ENCODE measurements around the gene RNU6-9.
A peak's percentile ranks its signal among the peaks of the same experiment; 100 is the strongest.

The RNU6-9 gene

DNA sequence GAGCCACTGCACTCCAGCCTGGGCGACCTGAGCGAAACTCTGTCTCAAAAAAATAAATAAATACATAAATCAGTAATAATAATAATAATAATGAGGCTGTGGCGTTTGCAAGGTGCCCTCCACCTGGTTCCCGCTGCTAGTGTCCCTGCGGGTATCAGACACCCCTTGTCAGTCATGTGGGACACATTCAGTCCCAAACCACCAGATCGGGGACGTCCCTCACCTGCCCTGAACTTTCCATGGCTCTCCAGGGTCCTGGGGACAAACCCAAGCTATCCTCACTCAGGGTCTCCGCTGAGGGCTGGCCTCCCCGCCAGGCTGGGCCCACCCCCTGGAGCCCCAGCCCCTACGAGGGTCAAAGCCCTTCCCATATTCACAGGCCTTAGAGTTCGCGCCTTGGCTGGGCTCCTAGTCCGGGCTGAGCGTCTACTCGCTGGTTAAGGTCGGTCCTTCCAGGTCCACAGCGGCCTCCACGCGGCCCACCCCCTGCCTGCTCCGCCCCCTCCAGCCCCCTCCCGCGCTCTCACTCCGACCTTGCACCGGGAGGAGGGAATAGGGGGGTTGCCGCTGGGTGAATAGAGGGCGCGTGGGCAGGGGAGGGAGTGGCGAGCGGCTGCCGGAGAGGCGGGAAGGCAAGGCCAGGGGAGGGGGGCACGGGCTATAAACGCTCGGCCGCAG is 23.5 kb downstream of the RNU6-9 start:
- DNase-seq (ENCODE audit: low read depth, low spot score): no peak
- H3K27ac ChIP-seq: no peak overlapping the region

- no peak for DNase-seq (ENCODE audit: low read depth, low spot score)
- H3K27ac ChIP-seq: no peak within 1 kb of the TSS
These were observed 24.3 kb downstream of the RNU6-9 start, which contains the start of gene KISS1R for GRCh38 chr19:917323-918151. Gene KISS1R, plus strand, starts transcription at chr19:917333. Its CDS starts 170 bp downstream, at chr19:917503.

DNA sequence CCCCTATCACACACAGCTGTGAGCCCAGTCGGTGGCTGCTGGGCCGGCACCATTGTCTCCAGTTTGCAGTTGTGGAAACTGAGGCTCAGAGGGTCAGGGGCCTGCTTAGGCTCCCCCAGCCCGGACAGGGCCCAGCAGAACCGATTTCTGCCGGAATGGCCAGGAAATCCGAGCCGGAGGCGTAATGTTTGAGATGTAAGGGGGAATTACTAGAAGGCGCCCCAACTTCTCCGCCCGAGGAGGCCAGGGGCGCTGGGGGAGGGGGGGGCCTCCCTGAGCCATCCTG is 24.8 kb downstream of the RNU6-9 start:
- DNase-seq (ENCODE audit: low read depth, low spot score): no peak
- H3K27ac ChIP-seq: no peak overlapping the region

- DNase-seq (ENCODE audit: low read depth, low spot score): no peak
- no peak overlapping the region for H3K27ac ChIP-seq
These were observed 25.4 kb downstream of the RNU6-9 start for GRCh38 chr19:918481-919198.

- DNase-seq (ENCODE audit: low read depth, low spot score): no peak
- H3K27ac ChIP-seq: no peak overlapping the region
These were observed 26.1 kb downstream of the RNU6-9 start for GRCh38 chr19:919199-920050.

DNA sequence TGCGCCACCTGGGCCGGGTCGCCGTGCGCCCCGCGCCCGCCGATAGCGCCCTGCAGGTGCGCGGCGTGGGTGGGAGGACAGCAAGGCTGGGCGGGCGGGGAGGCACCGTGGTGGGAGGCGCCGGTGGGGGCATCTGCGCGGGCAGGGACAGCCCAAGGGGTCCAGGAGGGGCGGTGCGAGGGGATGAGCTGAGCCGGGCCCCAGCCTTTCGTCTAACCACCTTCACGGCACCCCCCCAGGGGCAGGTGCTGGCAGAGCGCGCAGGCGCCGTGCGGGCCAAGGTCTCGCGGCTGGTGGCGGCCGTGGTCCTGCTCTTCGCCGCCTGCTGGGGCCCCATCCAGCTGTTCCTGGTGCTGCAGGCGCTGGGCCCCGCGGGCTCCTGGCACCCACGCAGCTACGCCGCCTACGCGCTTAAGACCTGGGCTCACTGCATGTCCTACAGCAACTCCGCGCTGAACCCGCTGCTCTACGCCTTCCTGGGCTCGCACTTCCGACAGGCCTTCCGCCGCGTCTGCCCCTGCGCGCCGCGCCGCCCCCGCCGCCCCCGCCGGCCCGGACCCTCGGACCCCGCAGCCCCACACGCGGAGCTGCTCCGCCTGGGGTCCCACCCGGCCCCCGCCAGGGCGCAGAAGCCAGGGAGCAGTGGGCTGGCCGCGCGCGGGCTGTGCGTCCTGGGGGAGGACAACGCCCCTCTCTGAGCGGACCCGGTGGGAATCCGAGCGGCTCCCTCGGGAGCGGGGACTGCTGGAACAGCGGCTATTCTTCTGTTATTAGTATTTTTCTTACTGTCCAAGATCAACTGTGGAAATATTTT is 27.0 kb downstream of the RNU6-9 start:
- no peak overlapping the region for H3K27ac ChIP-seq
- DNase-seq (ENCODE audit: low read depth, low spot score): no peak

GRCh38 chr19:924553-925086 is 31.3 kb downstream of the RNU6-9 start:
- DNase-seq (ENCODE audit: low read depth, low spot score): no peak
- no peak overlapping the region for H3K27ac ChIP-seq

- peak overlapping the region; percentile 72 for H3K27ac ChIP-seq
- DNase-seq (ENCODE audit: low read depth, low spot score): no peak
These were observed 31.8 kb downstream of the RNU6-9 start for GRCh38 chr19:925087-925525.

- no peak for DNase-seq (ENCODE audit: low read depth, low spot score)
These were observed 32.4 kb downstream of the RNU6-9 start, which contains the start of gene ARID3A for GRCh38 chr19:925526-926322. Gene ARID3A, plus strand, starts transcription at chr19:926035. Its CDS starts 3,494 bp downstream, at chr19:929529.

GRCh38 chr19:926323-926588 is 33.0 kb downstream of the RNU6-9 start:
- no peak for DNase-seq (ENCODE audit: low read depth, low spot score)
- peak overlapping the region; percentile 72 for H3K27ac ChIP-seq

More at GRCh38 chr19:925526-926322, 32.4 kb downstream of the RNU6-9 start, which contains the start of gene ARID3A:
- H3K27ac ChIP-seq: peak within 1 kb of the TSS; percentile 72

GRCh38 chr19:926589-927350 is 33.5 kb downstream of the RNU6-9 start:
- peak overlapping the region; percentile 72 for H3K27ac ChIP-seq
- DNase-seq (ENCODE audit: low read depth, low spot score): no peak

GRCh38 chr19:927351-927779 is 34.1 kb downstream of the RNU6-9 start:
- no peak overlapping the region for H3K27ac ChIP-seq
- DNase-seq (ENCODE audit: low read depth, low spot score): no peak

GRCh38 chr19:927780-928401 is 34.6 kb downstream of the RNU6-9 start:
- DNase-seq (ENCODE audit: low read depth, low spot score): no peak
- H3K27ac ChIP-seq: no peak overlapping the region

DNA sequence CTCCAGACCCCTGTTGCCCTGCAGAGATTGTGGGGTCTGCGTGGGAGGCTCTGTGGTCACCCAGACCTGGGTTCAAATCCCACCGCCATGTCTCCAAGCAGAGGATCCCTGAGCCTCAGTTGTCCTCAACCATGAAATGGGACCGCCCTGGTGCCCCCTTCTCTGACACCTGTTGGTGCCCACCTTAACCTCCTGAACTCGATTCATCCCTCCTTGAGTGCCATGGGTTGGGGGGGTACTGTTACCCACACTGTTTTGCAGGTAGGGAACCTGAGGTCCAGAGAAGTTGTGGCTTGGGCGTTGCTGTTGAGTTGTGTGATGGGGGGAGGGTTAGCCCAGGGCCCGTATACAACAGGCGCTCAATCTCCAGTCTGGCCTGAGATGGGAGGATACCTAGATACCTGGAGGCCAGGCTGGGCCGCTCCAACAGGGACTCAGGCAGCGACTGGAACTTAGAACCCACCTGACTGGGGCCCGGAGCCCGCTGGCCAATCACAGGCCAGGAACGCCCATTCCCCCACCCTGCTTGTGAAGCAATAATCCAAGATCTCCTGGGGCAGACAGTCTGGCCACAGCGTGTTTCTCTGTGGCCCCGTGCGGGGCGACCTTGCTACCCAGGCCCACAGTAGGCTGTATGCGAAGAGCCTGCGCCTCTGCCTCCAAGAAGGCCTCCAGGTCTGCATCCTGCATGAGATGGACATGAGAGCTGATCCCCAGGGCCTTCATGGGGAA is 35.4 kb downstream of the RNU6-9 start:
- no peak for DNase-seq (ENCODE audit: low read depth, low spot score)
- H3K27ac ChIP-seq: no peak overlapping the region

- DNase-seq (ENCODE audit: low read depth, low spot score): no peak
- H3K27ac ChIP-seq: no peak overlapping the region
These were observed 36.1 kb downstream of the RNU6-9 start for GRCh38 chr19:929203-929890.

DNA sequence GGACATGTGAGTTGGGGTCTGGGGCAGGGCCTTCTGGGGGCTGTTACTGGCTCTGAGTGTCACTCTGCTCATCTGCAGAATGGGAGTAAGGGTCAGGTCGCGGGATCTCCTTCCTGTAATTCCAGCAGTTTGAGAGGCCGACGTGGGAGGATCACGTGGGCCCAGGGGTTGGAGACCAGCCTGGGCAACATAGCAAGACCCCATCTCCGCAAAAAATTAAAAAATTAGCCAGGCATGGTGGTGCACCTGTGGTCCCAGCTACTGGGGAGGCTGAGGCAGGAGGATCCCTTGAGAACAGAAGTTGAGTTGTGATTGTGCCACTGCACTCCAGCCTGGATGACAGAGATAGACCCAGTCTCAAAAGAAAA is 36.6 kb downstream of the RNU6-9 start:
- H3K27ac ChIP-seq: no peak overlapping the region
- DNase-seq (ENCODE audit: low read depth, low spot score): no peak

All from epithelial cell of prostate (primary cell).